Activated CD8-positive, alpha-beta memory T cell treated with anti-CD3 and anti-CD28 coated beads, Interleukin-2, amount 10 ng/mL, durations not matched to agents 7 days and 5 days (primary cell): ENCODE measurements around the gene GALNT4. TPM values are rescaled to one million over a fixed set of nuclear protein-coding genes. Genes with fewer than 3 reads are reported as not detected.

Experiments
- ATAC-seq: fragments of 150-1000 bp; cut with Tn5 transposase; one replicate; pipeline ENCODE4 v1.10.0; 2021; ENCODE audit warnings: moderate library complexity
- CTCF ChIA-PET: fragments of 350-600 bp; sonication (Branson Sonifier 250); formaldehyde crosslinking; loops from one replicate; lab custom pipeline; 2021; ENCODE audit warnings: antibody characterized with exemption; lab: Charles Lee
- DNase-seq: peaks from one replicate; pipeline ENCODE4 v3.0.0-alpha.2; 2020
- H3K27ac Mint-ChIP-seq: one replicate; pipeline ENCODE4 v1.8.0; 2021; ENCODE audit warnings: mild to moderate bottlenecking, mixed read lengths
- H3K27me3 Mint-ChIP-seq: one replicate; pipeline ENCODE4 v1.8.0; 2021; ENCODE audit warnings: mixed read lengths
- H3K36me3 Mint-ChIP-seq: one replicate; pipeline ENCODE4 v1.8.0; 2021; ENCODE audit warnings: mild to moderate bottlenecking, mixed read lengths
- H3K4me1 Mint-ChIP-seq: one replicate; pipeline ENCODE4 v1.8.0; 2021; ENCODE audit warnings: mixed read lengths
- H3K4me3 Mint-ChIP-seq: one replicate; pipeline ENCODE4 v1.8.0; 2021; ENCODE audit warnings: mild to moderate bottlenecking, moderate library complexity, mixed read lengths
- H3K9me3 Mint-ChIP-seq: one replicate; pipeline ENCODE4 v1.8.0; 2022; ENCODE audit warnings: low read depth, mixed read lengths
- total RNA-seq, 2 experiments: library from RNA; stranded (reverse); gene quantifications; one replicate each; pipeline ENCODE4 v1.2.3, GENCODE V29; 2021

Gene GALNT4
- total RNA-seq, 2 experiments from 2014 or later, result 16.5 to 17.5 TPM

DNA sequence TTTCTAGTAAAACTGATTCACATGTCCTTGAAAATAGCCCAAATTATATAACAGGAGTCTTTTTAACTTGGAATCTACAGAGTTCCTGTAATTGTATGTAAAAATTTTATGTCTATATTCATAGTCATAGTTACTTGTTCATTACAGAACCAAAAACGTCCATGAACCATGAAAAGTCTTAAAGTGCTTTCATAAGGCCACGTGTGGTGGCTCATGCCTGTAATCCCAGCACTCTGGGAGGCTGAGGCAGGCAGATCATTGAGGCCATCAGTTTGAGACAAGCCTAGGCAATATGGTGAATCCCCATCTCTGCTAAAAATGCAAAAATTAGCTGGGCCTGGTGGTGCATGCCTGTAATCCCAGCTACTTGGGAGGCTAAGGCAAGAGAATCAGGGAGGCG is 48.4 kb downstream of the GALNT4 start:
- Mint-ChIP-seq H3K27me3 (no peaks in the 10 kb centered on the region), H3K4me3 (no peak overlapping the region), H3K36me3 (peaks cover 29% of the 10 kb centered on the region), H3K9me3 (no peaks in the 10 kb centered on the region), H3K27ac (no peak overlapping the region), H3K4me1 (peaks cover 57% of the 10 kb centered on the region)
- ATAC-seq, result no peak
- CTCF ChIA-PET, result interaction anchor here (3.1 kb wide), 1 partner anchor 37 kb away, joined by 11 read pairs; no protein-coding TSS in a partner anchor
- DNase-seq, result no peak

GRCh38 chr12:89475203-89475990 is 49.2 kb downstream of the GALNT4 start:
- H3K36me3 Mint-ChIP-seq, result peaks cover 28% of the 10 kb centered on the region
- DNase-seq, result no peak
- peak overlapping the region; percentile 64 for H3K27ac Mint-ChIP-seq
- ATAC-seq, result no peak
- H3K4me1 Mint-ChIP-seq, result peaks cover 64% of the 10 kb centered on the region
- CTCF ChIA-PET, result interaction anchor here (3.1 to 10.1 kb wide), 2 partner anchors 38 to 50 kb away, joined by 11 to 194 read pairs; partner anchors contain the start of genes GALNT4 and POC1B
- H3K27me3 Mint-ChIP-seq, result no peaks in the 10 kb centered on the region
- H3K9me3 Mint-ChIP-seq, result no peaks in the 10 kb centered on the region
- H3K4me3 Mint-ChIP-seq, result no peak overlapping the region

- CTCF ChIA-PET, result interaction anchor here (10.1 kb wide), 1 partner anchor 51 kb away, joined by 194 read pairs; the partner anchor contains the start of genes GALNT4 and POC1B
- peak overlapping the region; percentile 64 for H3K27ac Mint-ChIP-seq
- no peaks in the 10 kb centered on the region for H3K27me3 Mint-ChIP-seq
- H3K4me3 Mint-ChIP-seq, result no peak overlapping the region
- peak; percentile 22 for ATAC-seq
- peaks cover 30% of the 10 kb centered on the region for H3K36me3 Mint-ChIP-seq
- no peak for DNase-seq
- no peaks in the 10 kb centered on the region for H3K9me3 Mint-ChIP-seq
- peaks cover 70% of the 10 kb centered on the region for H3K4me1 Mint-ChIP-seq
Measured at GRCh38 chr12:89474615-89475014, 50.0 kb downstream of the GALNT4 start.

Other genes with a start within 250 kb of the GALNT4 start
- gene DUSP6, start 172.3 kb downstream of the GALNT4 start, total RNA-seq, result 100 to 1,000 TPM in 1 of 2 experiments, 10 to 100 TPM in 1; 76.3 to 100 TPM
- 10 to 100 TPM; 52.2 to 58.8 TPM for gene POC1B, start 1.3 kb upstream of the GALNT4 start, total RNA-seq
- gene ATP2B1, start 184.0 kb upstream of the GALNT4 start, total RNA-seq, result 10 to 100 TPM; 23.2 to 24.5 TPM